ENCODE measurements around the gene FIG4. TPM values are rescaled to one million over a fixed set of nuclear protein-coding genes. Genes with fewer than 3 reads are reported as not detected.

The FIG4 gene
- total and polyA plus RNA-seq, 8 donors, result 4.0 to 10.8 (median 6.1) TPM

GRCh38 chr6:109870089-109870410 lies 179.0 kb downstream of the FIG4 start:
- 63 to 65% methylated on average over 5 of the region's 5 CpGs for WGBS, 2 donors
- no peaks in the 10 kb centered on the region for H3K4me1 ChIP-seq
- no peak overlapping the region for H3K27ac ChIP-seq
- no peaks in the 10 kb centered on the region for H3K36me3 ChIP-seq
- no peaks in the 10 kb centered on the region for H3K27me3 ChIP-seq
- DNase-seq (no peak), FAIRE-seq (no peak), ATAC-seq (no peak)
- no peaks in the 10 kb centered on the region for H3K9me3 ChIP-seq
- H3K4me3 ChIP-seq, result no peak overlapping the region
- intact Hi-C loops (cut with DNase I), result no loop called here
- TF ChIP-seq, protein P1, sequence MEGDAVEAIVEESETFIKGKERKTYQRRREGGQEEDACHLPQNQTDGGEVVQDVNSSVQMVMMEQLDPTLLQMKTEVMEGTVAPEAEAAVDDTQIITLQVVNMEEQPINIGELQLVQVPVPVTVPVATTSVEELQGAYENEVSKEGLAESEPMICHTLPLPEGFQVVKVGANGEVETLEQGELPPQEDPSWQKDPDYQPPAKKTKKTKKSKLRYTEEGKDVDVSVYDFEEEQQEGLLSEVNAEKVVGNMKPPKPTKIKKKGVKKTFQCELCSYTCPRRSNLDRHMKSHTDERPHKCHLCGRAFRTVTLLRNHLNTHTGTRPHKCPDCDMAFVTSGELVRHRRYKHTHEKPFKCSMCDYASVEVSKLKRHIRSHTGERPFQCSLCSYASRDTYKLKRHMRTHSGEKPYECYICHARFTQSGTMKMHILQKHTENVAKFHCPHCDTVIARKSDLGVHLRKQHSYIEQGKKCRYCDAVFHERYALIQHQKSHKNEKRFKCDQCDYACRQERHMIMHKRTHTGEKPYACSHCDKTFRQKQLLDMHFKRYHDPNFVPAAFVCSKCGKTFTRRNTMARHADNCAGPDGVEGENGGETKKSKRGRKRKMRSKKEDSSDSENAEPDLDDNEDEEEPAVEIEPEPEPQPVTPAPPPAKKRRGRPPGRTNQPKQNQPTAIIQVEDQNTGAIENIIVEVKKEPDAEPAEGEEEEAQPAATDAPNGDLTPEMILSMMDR (IDR thresholded peaks at IDR 0.05), result no peak

DNA sequence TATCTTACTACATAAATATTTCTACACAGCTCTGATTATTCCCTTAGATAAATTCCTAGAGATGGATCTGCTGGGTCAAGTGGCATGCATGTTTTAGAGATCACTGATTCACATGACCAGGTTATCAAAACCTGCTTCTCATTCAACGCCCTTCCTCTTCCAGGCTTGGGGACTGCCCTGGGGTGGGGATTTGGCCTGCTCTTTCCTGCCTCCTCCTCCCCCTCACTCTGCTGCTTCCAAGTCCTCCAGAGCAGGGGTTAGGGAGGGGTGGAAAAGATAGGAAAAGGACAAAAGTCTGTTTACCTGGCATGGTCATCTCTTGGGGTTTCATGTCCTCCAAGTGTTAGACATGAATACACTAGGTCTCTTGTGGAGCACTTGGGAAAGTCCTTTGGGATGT lies 181.5 kb downstream of the FIG4 start:
- no peak overlapping the region for H3K27ac ChIP-seq
- H3K9me3 ChIP-seq, result no peaks in the 10 kb centered on the region
- DNase-seq, result no peak
- no peaks in the 10 kb centered on the region for H3K27me3 ChIP-seq
- H3K4me1 ChIP-seq, result no peaks in the 10 kb centered on the region
- 59 to 80% methylated on average over 1 of the region's 1 CpG for WGBS, 2 donors
- intact Hi-C loops (cut with DNase I), result no loop called here
- no peak for FAIRE-seq
- ATAC-seq, result no peak
- H3K36me3 ChIP-seq, result no peaks in the 10 kb centered on the region
- H3K4me3 ChIP-seq, result no peak overlapping the region
- TF ChIP-seq, protein P1 (IDR thresholded peaks at IDR 0.05), result no peak

GRCh38 chr6:109872968-109873545 lies 182.0 kb downstream of the FIG4 start:
- no peaks in the 10 kb centered on the region for H3K4me1 ChIP-seq
- FAIRE-seq (no peak), ATAC-seq (no peak), DNase-seq (no peak)
- TF ChIP-seq, protein P1 (IDR thresholded peaks at IDR 0.05), result no peak
- H3K27me3 ChIP-seq, result no peaks in the 10 kb centered on the region
- no peaks in the 10 kb centered on the region for H3K9me3 ChIP-seq
- WGBS, 2 donors, result 80 to 82% methylated on average over 4 of the region's 4 CpGs
- H3K4me3 ChIP-seq, result no peak overlapping the region
- intact Hi-C loops (cut with DNase I), result no loop called here
- no peaks in the 10 kb centered on the region for H3K36me3 ChIP-seq
- no peak overlapping the region for H3K27ac ChIP-seq

DNA sequence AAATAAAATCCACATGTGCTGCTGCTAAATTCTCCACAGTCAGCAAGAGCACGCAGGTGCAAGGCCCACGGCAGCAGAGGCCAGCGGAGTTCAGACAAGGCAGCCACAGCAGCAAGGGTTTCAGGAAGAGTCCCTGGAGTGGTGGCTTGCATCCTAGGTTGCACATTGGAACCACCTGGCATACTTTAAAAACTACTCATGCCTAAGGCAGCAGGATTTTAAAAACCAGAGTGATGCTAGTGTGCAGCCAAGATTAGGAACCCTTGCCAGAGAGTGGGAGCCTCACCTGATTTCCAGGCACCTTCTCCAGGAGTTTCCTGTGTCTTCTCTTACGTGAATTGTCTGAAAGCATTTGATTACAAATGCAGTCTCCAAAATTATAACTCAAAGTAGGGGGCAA lies 183.0 kb downstream of the FIG4 start:
- Histone ChIP-seq H3K4me3 (no peak overlapping the region), H3K36me3 (no peaks in the 10 kb centered on the region), H3K4me1 (no peaks in the 10 kb centered on the region), H3K9me3 (no peaks in the 10 kb centered on the region), H3K27ac (no peak overlapping the region), H3K27me3 (no peaks in the 10 kb centered on the region)
- DNase-seq, result no peak
- FAIRE-seq, result no peak
- 80 to 85% methylated on average over 4 of the region's 4 CpGs for WGBS, 2 donors
- ATAC-seq, result no peak
- intact Hi-C loops (cut with DNase I), result no loop called here
- TF ChIP-seq, protein P1 (IDR thresholded peaks at IDR 0.05), result no peak

DNA sequence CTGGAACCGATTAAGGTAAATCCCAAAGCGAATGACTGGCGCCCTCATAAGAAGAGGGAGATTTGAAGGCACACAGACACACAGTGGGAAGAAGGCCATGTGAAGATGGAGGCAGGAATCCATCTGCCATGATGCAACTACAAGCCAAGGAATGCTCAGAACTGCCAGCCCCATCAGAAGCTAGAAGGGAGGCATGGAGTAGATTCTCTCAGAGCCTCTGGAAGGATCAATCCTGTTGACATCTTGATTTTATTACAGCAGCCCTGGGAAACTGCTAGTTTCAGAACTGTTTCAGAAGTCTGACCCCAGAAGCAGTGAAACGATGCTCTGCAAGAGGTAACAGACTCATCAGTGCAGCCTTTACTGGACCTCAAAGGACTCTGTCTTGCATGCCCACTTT lies 183.5 kb downstream of the FIG4 start:
- Histone ChIP-seq H3K27ac (no peak overlapping the region), H3K27me3 (no peaks in the 10 kb centered on the region), H3K36me3 (no peaks in the 10 kb centered on the region), H3K4me3 (no peak overlapping the region), H3K4me1 (no peaks in the 10 kb centered on the region), H3K9me3 (no peaks in the 10 kb centered on the region)
- no peak for DNase-seq
- intact Hi-C loops (cut with DNase I), result no loop called here
- TF ChIP-seq, protein P1 (IDR thresholded peaks at IDR 0.05), result no peak
- no peak for ATAC-seq
- WGBS, 2 donors, result 76 to 86% methylated on average over 4 of the region's 4 CpGs
- FAIRE-seq, result no peak

Other genes with a start within 250 kb of the FIG4 start
- 10 to 100 TPM in 1 of 6 donors, 1 to 10 TPM in 5; 3.8 to 22.4 (median 5.2) TPM for gene MICAL1, start 235.5 kb upstream of the FIG4 start, total RNA-seq
- gene MICAL1, start 235.5 kb upstream of the FIG4 start, polyA plus RNA-seq, result 10 to 100 TPM; 36.3 to 38.2 TPM
- gene ZBTB24, start 208.1 kb upstream of the FIG4 start, total RNA-seq, result 1 to 10 TPM; 2.3 to 4.3 (median 2.8) TPM
- gene ZBTB24, start 208.1 kb upstream of the FIG4 start, polyA plus RNA-seq, result 1 to 10 TPM; 2.2 to 3.9 TPM
- 1 to 10 TPM; 2.0 to 6.0 (median 3.8) TPM for gene AK9, start 94 bp upstream of the FIG4 start, total RNA-seq
- 1 to 10 TPM; 2.4 to 4.1 TPM for gene AK9, start 94 bp upstream of the FIG4 start, polyA plus RNA-seq